ENCODE data around the gene HSD17B12. TPM values are rescaled to one million over a fixed set of nuclear protein-coding genes. Genes with fewer than 3 reads are reported as not detected.

The HSD17B12 gene
- total RNA-seq, 2 experiments from 2014 or later, result 45.3 to 48.4 TPM

- ChIA-PET POLR2A (no interaction called here), CTCF (no interaction called here)
- no peak overlapping the region for H3K27ac Mint-ChIP-seq
- DNase-seq (no peak), ATAC-seq (no peak)
- peaks cover 9% of the 10 kb centered on the region for H3K9me3 Mint-ChIP-seq (ENCODE audit: insufficient read depth)
- no peaks in the 10 kb centered on the region for H3K4me1 Mint-ChIP-seq (ENCODE audit: low read depth)
- peaks cover 27% of the 10 kb centered on the region for H3K36me3 Mint-ChIP-seq (ENCODE audit: low read depth)
- H3K27me3 Mint-ChIP-seq (ENCODE audit: low read depth), result no peaks in the 10 kb centered on the region
- H3K4me3 Mint-ChIP-seq, result no peak overlapping the region
Measured at GRCh38 chr11:43718373-43718772, 37.8 kb downstream of the HSD17B12 start.

GRCh38 chr11:43723617-43724016 lies 43.1 kb downstream of the HSD17B12 start:
- Mint-ChIP-seq H3K36me3 (ENCODE audit: low read depth) (peaks cover 18% of the 10 kb centered on the region), H3K27ac (no peak overlapping the region), H3K27me3 (ENCODE audit: low read depth) (no peaks in the 10 kb centered on the region), H3K4me1 (ENCODE audit: low read depth) (no peaks in the 10 kb centered on the region), H3K9me3 (ENCODE audit: insufficient read depth) (peaks cover 5% of the 10 kb centered on the region), H3K4me3 (no peak overlapping the region)
- DNase-seq, result no peak
- CTCF ChIA-PET, result no interaction called here
- no peak for ATAC-seq
- POLR2A ChIA-PET, result no interaction called here

GRCh38 chr11:43732225-43732624 lies 51.7 kb downstream of the HSD17B12 start:
- Mint-ChIP-seq H3K9me3 (ENCODE audit: insufficient read depth) (peaks cover 11% of the 10 kb centered on the region), H3K4me3 (no peak overlapping the region), H3K4me1 (ENCODE audit: low read depth) (peaks cover 9% of the 10 kb centered on the region), H3K27ac (no peak overlapping the region), H3K27me3 (ENCODE audit: low read depth) (no peaks in the 10 kb centered on the region), H3K36me3 (ENCODE audit: low read depth) (peaks cover 33% of the 10 kb centered on the region)
- DNase-seq (no peak), ATAC-seq (no peak)
- ChIA-PET POLR2A (no interaction called here), CTCF (no interaction called here)

GRCh38 chr11:43734256-43734655 lies 53.7 kb downstream of the HSD17B12 start:
- peaks cover 11% of the 10 kb centered on the region for H3K9me3 Mint-ChIP-seq (ENCODE audit: insufficient read depth)
- ChIA-PET CTCF (no interaction called here), POLR2A (no interaction called here)
- peaks cover 9% of the 10 kb centered on the region for H3K4me1 Mint-ChIP-seq (ENCODE audit: low read depth)
- H3K4me3 Mint-ChIP-seq, result no peak overlapping the region
- H3K36me3 Mint-ChIP-seq (ENCODE audit: low read depth), result peaks cover 37% of the 10 kb centered on the region
- H3K27ac Mint-ChIP-seq, result no peak overlapping the region
- no peaks in the 10 kb centered on the region for H3K27me3 Mint-ChIP-seq (ENCODE audit: low read depth)
- DNase-seq, result no peak
- ATAC-seq, result no peak

GRCh38 chr11:43735115-43735514 lies 54.6 kb downstream of the HSD17B12 start:
- Mint-ChIP-seq H3K9me3 (ENCODE audit: insufficient read depth) (peaks cover 11% of the 10 kb centered on the region), H3K36me3 (ENCODE audit: low read depth) (peaks cover 42% of the 10 kb centered on the region), H3K4me3 (no peak overlapping the region), H3K27me3 (ENCODE audit: low read depth) (no peaks in the 10 kb centered on the region), H3K27ac (no peak overlapping the region), H3K4me1 (ENCODE audit: low read depth) (peaks cover 9% of the 10 kb centered on the region)
- DNase-seq (no peak), ATAC-seq (no peak)
- POLR2A ChIA-PET, result no interaction called here
- CTCF ChIA-PET, result no interaction called here

- ChIA-PET CTCF (no interaction called here), POLR2A (no interaction called here)
- Mint-ChIP-seq H3K27me3 (ENCODE audit: low read depth) (no peaks in the 10 kb centered on the region), H3K4me1 (ENCODE audit: low read depth) (peaks cover 9% of the 10 kb centered on the region), H3K9me3 (ENCODE audit: insufficient read depth) (peaks cover 11% of the 10 kb centered on the region), H3K36me3 (ENCODE audit: low read depth) (peaks cover 40% of the 10 kb centered on the region), H3K27ac (no peak overlapping the region), H3K4me3 (no peak overlapping the region)
- ATAC-seq, result no peak
- DNase-seq, result no peak
Measured at GRCh38 chr11:43735961-43736360, 55.4 kb downstream of the HSD17B12 start.

- ATAC-seq (no peak), DNase-seq (no peak)
- H3K27ac Mint-ChIP-seq, result no peak overlapping the region
- no peak overlapping the region for H3K4me3 Mint-ChIP-seq
- no peaks in the 10 kb centered on the region for H3K27me3 Mint-ChIP-seq (ENCODE audit: low read depth)
- H3K9me3 Mint-ChIP-seq (ENCODE audit: insufficient read depth), result peaks cover 11% of the 10 kb centered on the region
- CTCF ChIA-PET, result no interaction called here
- peaks cover 9% of the 10 kb centered on the region for H3K4me1 Mint-ChIP-seq (ENCODE audit: low read depth)
- peaks cover 36% of the 10 kb centered on the region for H3K36me3 Mint-ChIP-seq (ENCODE audit: low read depth)
- POLR2A ChIA-PET, result no interaction called here
Measured at GRCh38 chr11:43736502-43737200, 56.1 kb downstream of the HSD17B12 start.

- Mint-ChIP-seq H3K27me3 (ENCODE audit: low read depth) (no peaks in the 10 kb centered on the region), H3K9me3 (ENCODE audit: insufficient read depth) (peaks cover 8% of the 10 kb centered on the region), H3K4me3 (no peak overlapping the region), H3K27ac (no peak overlapping the region), H3K36me3 (ENCODE audit: low read depth) (peaks cover 34% of the 10 kb centered on the region), H3K4me1 (ENCODE audit: low read depth) (peaks cover 9% of the 10 kb centered on the region)
- CTCF ChIA-PET, result no interaction called here
- no peak for DNase-seq
- POLR2A ChIA-PET, result no interaction called here
- no peak for ATAC-seq
Measured at GRCh38 chr11:43737201-43737590, 56.7 kb downstream of the HSD17B12 start.

GRCh38 chr11:43738600-43739409 lies 58.3 kb downstream of the HSD17B12 start:
- no peaks in the 10 kb centered on the region for H3K27me3 Mint-ChIP-seq (ENCODE audit: low read depth)
- DNase-seq (no peak), ATAC-seq (no peak)
- POLR2A ChIA-PET, result no interaction called here
- CTCF ChIA-PET, result no interaction called here
- no peak overlapping the region for H3K4me3 Mint-ChIP-seq
- H3K9me3 Mint-ChIP-seq (ENCODE audit: insufficient read depth), result peaks cover 7% of the 10 kb centered on the region
- peaks cover 9% of the 10 kb centered on the region for H3K4me1 Mint-ChIP-seq (ENCODE audit: low read depth)
- H3K27ac Mint-ChIP-seq, result no peak overlapping the region
- peaks cover 32% of the 10 kb centered on the region for H3K36me3 Mint-ChIP-seq (ENCODE audit: low read depth)

GRCh38 chr11:43746670-43747069 lies 66.1 kb downstream of the HSD17B12 start:
- H3K27me3 Mint-ChIP-seq (ENCODE audit: low read depth), result no peaks in the 10 kb centered on the region
- DNase-seq (no peak), ATAC-seq (no peak)
- H3K9me3 Mint-ChIP-seq (ENCODE audit: insufficient read depth), result peaks cover 9% of the 10 kb centered on the region
- ChIA-PET POLR2A (no interaction called here), CTCF (no interaction called here)
- H3K36me3 Mint-ChIP-seq (ENCODE audit: low read depth), result peaks cover 22% of the 10 kb centered on the region
- no peak overlapping the region for H3K4me3 Mint-ChIP-seq
- no peak overlapping the region for H3K27ac Mint-ChIP-seq
- H3K4me1 Mint-ChIP-seq (ENCODE audit: low read depth), result no peaks in the 10 kb centered on the region

GRCh38 chr11:43747130-43747802 lies 66.7 kb downstream of the HSD17B12 start:
- ATAC-seq (no peak), DNase-seq (no peak)
- Mint-ChIP-seq H3K27me3 (ENCODE audit: low read depth) (no peaks in the 10 kb centered on the region), H3K9me3 (ENCODE audit: insufficient read depth) (peaks cover 9% of the 10 kb centered on the region), H3K36me3 (ENCODE audit: low read depth) (peaks cover 22% of the 10 kb centered on the region), H3K4me1 (ENCODE audit: low read depth) (no peaks in the 10 kb centered on the region), H3K27ac (no peak overlapping the region), H3K4me3 (no peak overlapping the region)
- ChIA-PET CTCF (no interaction called here), POLR2A (no interaction called here)

- Mint-ChIP-seq H3K9me3 (ENCODE audit: insufficient read depth) (peaks cover 7% of the 10 kb centered on the region), H3K36me3 (ENCODE audit: low read depth) (peaks cover 19% of the 10 kb centered on the region), H3K27me3 (ENCODE audit: low read depth) (no peaks in the 10 kb centered on the region), H3K4me3 (no peak overlapping the region), H3K27ac (no peak overlapping the region), H3K4me1 (ENCODE audit: low read depth) (no peaks in the 10 kb centered on the region)
- ChIA-PET CTCF (no interaction called here), POLR2A (no interaction called here)
- ATAC-seq (no peak), DNase-seq (no peak)
Measured at GRCh38 chr11:43748095-43748494, 67.6 kb downstream of the HSD17B12 start.
